Measurements from ENCODE around the gene PIH1D1.
A peak's percentile ranks its signal among the peaks of the same experiment; 100 is the strongest.

Gene PIH1D1

GRCh38 chr19:49427339-49427738 lies 24.3 kb downstream of the PIH1D1 start:
- Histone ChIP-seq H3K4me1 (ENCODE audit: control insufficient read depth, insufficient read depth, low read length) (peaks cover 3% of the 10 kb centered on the region), H3K36me3 (ENCODE audit: control insufficient read depth in 2 of 2, insufficient read depth in 1 of 2, low read length in 2 of 2) (no peaks in the 10 kb centered on the region), H3K4me3 (ENCODE audit: low read depth, low read length) (no peak overlapping the region), H3K27ac (ENCODE audit: extremely low read depth, low read depth, low read length) (no peak overlapping the region), H3K9me3 (ENCODE audit: control insufficient read depth, insufficient read depth, low read depth, low read length) (no peaks in the 10 kb centered on the region)
- ChIA-PET CTCF (interaction anchor here (0.6 to 3.8 kb wide), 5 partner anchors 36 to 201 kb away, joined by 3 to 33 read pairs (median 3); no protein-coding TSS in a partner anchor), POLR2A (interaction anchor here (0.8 to 1.9 kb wide), 2 partner anchors 9 to 24 kb away, joined by 3 to 5 read pairs; partner anchors contain the start of gene PIH1D1)
- TF ChIP-seq ZNF513 (tag by site-specific recombination; IDR thresholded peaks at IDR 0.05) = no peak
- no peak for TF ChIP-seq INSM2 (tag by site-specific recombination; IDR thresholded peaks at IDR 0.05)
- TF ChIP-seq YY2 (tag by site-specific recombination; IDR thresholded peaks at IDR 0.05) = no peak
- TF ChIP-seq BCL6B (tag by site-specific recombination; IDR thresholded peaks at IDR 0.05) = no peak

GRCh38 chr19:49425922-49426592 lies 25.6 kb downstream of the PIH1D1 start:
- Histone ChIP-seq H3K36me3 (ENCODE audit: control insufficient read depth in 2 of 2, insufficient read depth in 1 of 2, low read length in 2 of 2) (no peaks in the 10 kb centered on the region), H3K4me3 (ENCODE audit: low read depth, low read length) (no peak overlapping the region), H3K9me3 (ENCODE audit: control insufficient read depth, insufficient read depth, low read depth, low read length) (no peaks in the 10 kb centered on the region), H3K27ac (ENCODE audit: extremely low read depth, low read depth, low read length) (no peak overlapping the region), H3K4me1 (ENCODE audit: control insufficient read depth, insufficient read depth, low read length) (peaks cover 5% of the 10 kb centered on the region)
- ChIA-PET CTCF (interaction anchor here (0.6 to 3.8 kb wide), 4 partner anchors 16 to 201 kb away, joined by 3 to 33 read pairs (median 4); no protein-coding TSS in a partner anchor), POLR2A (interaction anchor here (0.6 to 1.6 kb wide), 3 partner anchors 10 to 298 kb away, joined by 3 to 4 read pairs (median 3); no protein-coding TSS in a partner anchor)
- TF ChIP-seq ZNF626 (tag by site-specific recombination; IDR thresholded peaks at IDR 0.05) (no peak), ZNF2 (tag by site-specific recombination; IDR thresholded peaks at IDR 0.05) (no peak), ZNF391 (tag by site-specific recombination; IDR thresholded peaks at IDR 0.05; ENCODE audit: borderline replicate concordance, low read depth) (no peak), ZNF169 (tag by site-specific recombination; IDR thresholded peaks at IDR 0.05) (no peak), WT1 (tag by site-specific recombination; IDR thresholded peaks at IDR 0.05) (peak; percentile 72), ZNF692 (tag by site-specific recombination; IDR thresholded peaks at IDR 0.05) (no peak; the same call in none of the 2 replicates), ZFP37 (tag by site-specific recombination; IDR thresholded peaks at IDR 0.05) (no peak), ZBTB26 (tag by site-specific recombination; optimal IDR thresholded peaks at IDR 0.05) (no peak), ZNF658 (tag by site-specific recombination; IDR thresholded peaks at IDR 0.05) (no peak), ZNF561 (tag by site-specific recombination; IDR thresholded peaks at IDR 0.05; ENCODE audit: borderline replicate concordance) (no peak), OVOL3 (tag by site-specific recombination; IDR thresholded peaks at IDR 0.05) (no peak), BCL6B (tag by site-specific recombination; IDR thresholded peaks at IDR 0.05) (no peak), PRDM6 (tag by site-specific recombination; IDR thresholded peaks at IDR 0.05) (no peak), ATF2 (tag by site-specific recombination; IDR thresholded peaks at IDR 0.05; ENCODE audit: low read depth) (no peak), ZNF114 (tag by site-specific recombination; IDR thresholded peaks at IDR 0.05) (no peak), ZNF707 (tag by site-specific recombination; IDR thresholded peaks at IDR 0.05) (no peak), ZNF48 (tag by site-specific recombination; IDR thresholded peaks at IDR 0.05) (no peak), HOXC10 (CRISPR knock-in tag; IDR thresholded peaks at IDR 0.05) (no peak)
